Measurements from ENCODE around the gene GMPR2.

Gene GMPR2

DNA sequence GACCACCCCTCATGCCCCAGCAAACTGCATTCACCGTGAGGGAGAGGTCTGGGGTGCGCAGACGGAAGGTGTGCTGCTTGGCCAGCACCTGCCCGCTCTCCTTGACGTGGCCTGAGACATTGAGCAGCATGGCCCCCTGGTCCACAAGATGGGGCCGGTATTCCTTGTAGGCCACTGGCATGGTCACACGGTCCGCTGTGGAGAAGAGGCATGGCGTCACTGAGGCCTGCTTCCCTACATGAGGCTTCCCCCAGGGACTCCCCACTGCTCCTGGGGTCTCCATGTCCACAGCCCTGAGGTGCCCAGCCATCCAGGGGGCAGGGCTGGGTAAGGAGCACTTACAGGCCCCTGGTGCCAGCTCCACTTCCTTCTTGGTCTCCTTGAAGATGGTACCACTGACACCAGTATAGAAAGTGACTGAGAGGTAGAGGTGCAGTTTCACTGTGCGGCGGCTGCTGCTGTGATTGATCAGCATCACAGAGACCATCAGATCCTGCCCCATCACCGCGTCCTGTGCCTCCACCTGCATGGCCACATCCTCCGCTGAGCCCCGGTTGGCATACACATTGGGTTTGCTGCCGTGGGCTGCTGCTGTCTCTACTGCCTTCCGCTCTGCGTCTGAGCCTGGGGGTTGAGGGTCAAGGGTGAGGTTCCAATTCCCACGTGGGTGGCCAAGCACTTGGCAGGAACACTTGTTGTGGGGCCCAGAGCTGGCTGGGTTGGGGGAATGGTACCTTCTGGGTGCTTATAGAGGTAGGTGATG is 22.1 kb downstream of the GMPR2 start:
- no peak for DNase-seq

DNA sequence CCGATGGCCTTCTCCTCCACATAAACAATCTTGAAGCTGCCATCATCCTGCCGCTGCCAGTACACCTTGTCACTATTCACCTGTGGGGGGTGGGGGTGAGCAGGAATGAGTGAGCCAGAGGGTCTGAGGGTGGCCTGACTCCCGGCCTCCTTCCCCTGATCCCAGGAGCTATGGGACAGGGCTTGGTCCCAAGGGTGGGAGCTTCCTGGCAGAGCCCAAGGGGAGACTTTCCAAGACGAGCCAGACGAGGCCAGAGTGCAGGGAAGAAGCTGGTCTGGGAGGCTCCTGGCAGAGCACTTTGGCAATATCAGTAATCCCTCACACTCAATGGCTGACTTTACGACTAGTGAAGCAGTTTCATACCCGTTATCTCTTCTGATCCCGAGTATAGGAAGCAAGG is 22.7 kb downstream of the GMPR2 start:
- DNase-seq: no peak

- DNase-seq: no peak
Measured at GRCh38 chr14:24255931-24256711, 23.4 kb downstream of the GMPR2 start.

DNA sequence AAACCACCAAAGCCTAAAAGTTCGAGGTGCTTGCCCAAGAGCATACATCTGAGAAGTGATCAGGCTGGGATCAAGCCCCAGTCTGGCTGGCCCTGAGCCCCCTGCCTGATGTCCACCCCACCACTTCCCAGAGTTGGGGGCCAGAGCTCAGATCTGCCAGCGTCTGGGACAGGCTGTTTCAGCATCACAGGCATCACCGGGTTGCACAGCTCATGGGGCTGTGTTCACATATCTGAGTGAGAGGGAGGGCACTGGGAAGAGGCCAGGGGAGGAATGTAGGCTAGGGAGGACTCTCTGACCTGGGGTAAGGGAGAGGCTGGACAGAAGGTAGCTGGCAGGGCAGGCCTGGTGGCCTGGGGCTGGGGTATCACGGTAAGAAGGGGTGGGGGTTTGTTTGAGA is 24.2 kb downstream of the GMPR2 start:
- no peak for DNase-seq

GRCh38 chr14:24258119-24258518 is 25.4 kb downstream of the GMPR2 start:
- DNase-seq: no peak

DNA sequence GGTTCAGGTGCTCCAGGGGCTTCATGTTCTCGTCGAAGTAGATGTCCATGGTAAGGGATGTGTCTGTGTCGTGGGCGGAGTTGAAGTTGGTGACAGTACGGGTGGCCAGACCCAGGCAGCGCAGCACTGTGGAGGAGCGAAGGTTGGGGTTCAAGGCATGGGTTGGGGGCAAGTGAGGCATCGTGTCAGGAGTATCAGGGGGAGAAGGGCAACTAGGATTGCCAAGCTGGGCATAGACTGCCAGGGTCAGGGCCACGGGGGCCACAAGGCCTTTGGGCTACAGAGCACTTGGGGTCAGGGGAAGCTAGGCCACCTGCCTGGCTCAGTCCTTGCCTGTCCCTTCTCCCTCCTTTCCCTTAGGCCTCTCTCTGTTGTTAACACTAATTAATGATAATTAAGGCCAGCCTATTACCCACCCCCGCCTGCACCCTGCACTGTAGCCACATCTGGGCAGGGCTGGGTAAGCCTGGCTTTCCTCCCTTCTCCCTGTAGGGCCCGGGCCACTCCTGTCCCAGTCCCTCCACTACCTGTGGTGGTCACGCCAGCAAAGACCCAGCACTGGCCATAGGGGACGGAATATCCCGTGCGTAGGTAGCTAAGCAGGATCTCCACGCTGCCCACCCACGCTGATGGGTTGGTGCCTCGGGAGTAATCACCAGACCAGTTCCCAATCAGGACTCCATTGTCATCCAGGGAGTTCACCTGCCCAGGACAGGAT is 26.0 kb downstream of the GMPR2 start:
- no peak for DNase-seq

- no peak for DNase-seq
Measured at GRCh38 chr14:24259282-24260025, 26.7 kb downstream of the GMPR2 start.

GRCh38 chr14:24260026-24260779 is 27.5 kb downstream of the GMPR2 start:
- DNase-seq: no peak

GRCh38 chr14:24260780-24261157 is 28.0 kb downstream of the GMPR2 start:
- no peak for DNase-seq

DNA sequence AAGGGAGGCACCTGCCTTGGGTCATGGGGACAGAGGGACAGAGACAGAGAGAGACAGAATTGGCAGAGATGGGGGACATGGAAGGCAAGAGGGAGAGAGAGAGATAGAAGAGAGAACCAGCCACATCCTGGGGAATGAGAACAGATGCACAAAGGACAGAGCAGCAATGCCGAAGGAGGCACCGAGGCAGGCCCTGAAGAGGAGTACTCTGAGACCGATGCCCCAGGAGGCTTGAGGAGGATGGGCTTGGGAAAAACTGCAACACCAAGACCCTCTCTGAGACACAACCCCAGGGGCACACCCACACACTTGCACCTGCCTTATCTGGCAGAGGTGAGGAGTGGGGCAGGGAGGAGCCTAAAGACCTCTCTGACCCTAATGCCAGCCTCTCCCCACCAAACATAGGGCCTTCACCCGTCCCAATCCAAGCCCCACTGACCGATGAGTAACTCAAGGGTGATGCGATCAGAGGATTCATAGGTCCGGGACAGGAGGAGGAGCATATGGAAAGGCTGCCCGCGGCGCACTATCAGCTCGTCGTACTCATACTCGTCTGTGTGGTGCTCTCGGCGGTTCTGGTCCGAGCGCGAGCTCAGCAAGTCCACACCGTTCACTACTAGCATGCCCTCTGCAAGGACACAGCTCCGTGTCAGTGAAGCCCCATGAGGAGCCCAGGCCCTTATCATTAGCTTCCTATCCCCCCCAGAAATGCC is 28.7 kb downstream of the GMPR2 start:
- no peak for DNase-seq

- no peak for DNase-seq
Measured at GRCh38 chr14:24261969-24262327, 29.2 kb downstream of the GMPR2 start.

DNA sequence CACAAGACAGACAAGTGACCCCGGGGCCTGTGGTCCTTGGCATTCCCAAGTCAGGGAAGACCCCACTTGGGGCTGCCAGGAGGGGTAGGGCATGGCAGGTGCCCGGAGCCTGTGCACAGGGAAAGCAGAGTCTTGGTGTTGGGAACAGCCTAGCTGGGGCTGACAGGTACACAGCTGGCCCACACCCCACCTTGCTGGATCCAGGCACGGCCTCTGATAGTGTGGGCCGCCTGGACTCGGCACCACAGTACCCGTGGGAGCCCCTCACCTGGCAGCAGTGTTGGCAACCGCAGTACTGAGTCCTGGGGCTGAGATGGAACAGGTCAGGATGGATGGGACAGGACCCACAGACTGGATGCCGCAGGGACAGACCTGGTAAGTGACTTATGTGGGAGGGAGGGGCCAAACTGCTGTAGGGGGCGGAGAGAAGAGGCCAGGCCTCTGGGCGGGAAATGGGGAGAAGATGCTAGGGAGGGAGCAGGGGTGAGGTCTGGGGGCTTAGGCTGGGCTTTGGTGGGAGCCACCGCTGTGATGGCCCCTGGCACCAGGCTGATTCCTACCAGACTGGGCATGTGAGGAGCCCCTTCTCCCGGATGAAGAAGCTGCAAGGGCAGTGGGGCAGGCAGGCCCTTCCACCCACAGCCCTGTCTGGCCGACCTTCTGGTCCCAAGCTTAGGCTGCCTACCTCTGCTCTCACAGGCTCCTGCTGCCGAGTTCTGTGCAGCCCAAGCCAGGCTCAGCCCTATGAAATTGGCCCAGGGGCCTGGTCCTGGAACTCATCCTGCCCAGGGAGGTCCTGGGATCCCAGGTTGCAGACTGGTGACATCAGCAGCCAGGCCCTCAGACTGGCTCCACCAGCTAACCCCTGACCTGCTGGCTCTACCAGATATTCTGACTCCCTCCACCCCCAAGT is 30.3 kb downstream of the GMPR2 start, which contains the start of gene TGM1:
TSS of gene TGM1 (minus strand) at position 357 of the 913 bp plus-strand sequence. CDS start 825 bp downstream, outside the sequence.
- DNase-seq: no peak

DNA sequence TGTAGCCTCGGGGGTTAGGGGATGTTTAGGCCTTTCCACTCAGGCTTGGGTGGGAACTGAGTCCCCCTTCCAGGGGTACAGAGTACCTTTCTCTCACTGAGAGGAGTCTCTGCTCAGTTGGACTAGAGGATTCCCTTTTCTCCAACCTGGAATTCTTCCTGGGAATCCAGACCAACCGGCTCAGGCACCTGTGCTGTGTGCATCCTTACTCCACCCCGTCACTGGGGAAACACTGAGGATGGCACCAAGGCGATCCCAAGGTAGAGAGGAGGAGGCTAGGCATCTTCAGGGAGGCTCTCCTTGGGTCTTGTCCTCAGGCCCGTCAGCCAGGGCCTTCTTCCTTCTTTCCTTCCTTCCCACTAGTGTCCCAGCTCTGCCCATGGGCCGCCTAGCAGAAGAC is 31.1 kb downstream of the GMPR2 start:
- DNase-seq: no peak

GRCh38 chr14:24264298-24264697 is 31.6 kb downstream of the GMPR2 start:
- DNase-seq: no peak

GRCh38 chr14:24266344-24267244 is 33.9 kb downstream of the GMPR2 start:
- DNase-seq: no peak

DNA sequence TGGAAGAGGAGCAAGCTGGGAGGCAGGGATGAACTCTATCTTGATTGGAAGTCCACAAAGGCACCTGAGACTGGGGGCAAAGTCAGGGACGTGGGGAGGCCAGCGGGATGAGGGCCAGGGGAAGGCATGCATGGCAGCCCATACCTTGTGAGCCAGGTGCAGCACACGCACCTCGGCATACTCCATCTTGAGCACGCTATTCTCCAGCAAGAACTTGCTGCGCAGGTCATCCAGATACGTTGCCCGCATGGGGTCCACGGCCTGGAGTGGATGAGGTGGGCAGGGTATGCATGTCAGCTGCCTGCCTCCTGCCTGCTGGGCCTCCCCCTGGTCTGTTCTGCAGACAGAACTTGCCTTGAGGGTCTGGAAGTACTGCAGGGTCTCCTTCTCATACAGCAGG is 34.8 kb downstream of the GMPR2 start:
- DNase-seq: no peak

GRCh38 chr14:24268225-24268624 is 35.5 kb downstream of the GMPR2 start:
- no peak for DNase-seq

GRCh38 chr14:24269368-24269767 is 36.6 kb downstream of the GMPR2 start:
- no peak for DNase-seq

DNA sequence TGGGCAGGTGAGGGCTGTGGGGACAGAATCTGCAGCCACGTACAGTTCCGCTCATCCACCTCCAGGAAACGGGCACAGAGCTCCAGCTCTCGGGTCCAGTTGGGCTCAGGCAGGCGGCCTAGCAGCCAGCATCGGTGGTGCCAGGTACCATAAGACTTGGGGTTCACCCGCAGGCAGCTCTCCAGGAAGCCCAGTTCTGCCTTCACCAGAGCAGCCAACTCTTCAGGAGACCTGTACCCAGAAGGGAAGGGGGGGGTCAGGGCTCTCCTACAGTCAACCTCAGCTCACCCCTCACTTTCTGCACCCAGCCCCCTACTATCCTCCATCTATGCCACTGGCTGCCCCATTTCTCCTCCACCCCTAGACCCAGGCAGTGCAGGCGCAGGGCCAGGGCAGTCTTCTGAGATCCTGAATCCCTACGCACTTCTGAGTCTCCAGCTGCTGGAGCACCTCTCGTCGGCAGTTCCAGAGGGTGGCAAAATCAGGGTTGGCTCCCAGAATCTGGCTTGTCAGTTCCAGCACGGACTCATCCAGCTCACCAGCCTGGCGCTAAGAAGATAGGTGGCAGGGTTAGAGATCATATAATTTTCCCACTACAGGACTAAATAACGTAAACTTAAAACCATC is 37.3 kb downstream of the GMPR2 start:
- no peak for DNase-seq
